Stimulated activated CD4-positive, alpha-beta T cell treated with anti-CD3 and anti-CD28 coated beads, Interleukin-2, amount 100 ng/mL, for 4 hours (primary cell): ENCODE measurements around the gene DNMT3B.
A peak's percentile ranks its signal among the peaks of the same experiment; 100 is the strongest.
"Not testable (repeated sequence)": the region's sequence is repeated elsewhere in the genome, so short reads cannot be mapped to it uniquely, and the experiment has no call there.

Experiments used
- DNase-seq: peaks from one replicate; pipeline ENCODE4 v3.0.0-alpha.2; 2020; ENCODE audit warnings: low read depth

The DNMT3B gene

DNA sequence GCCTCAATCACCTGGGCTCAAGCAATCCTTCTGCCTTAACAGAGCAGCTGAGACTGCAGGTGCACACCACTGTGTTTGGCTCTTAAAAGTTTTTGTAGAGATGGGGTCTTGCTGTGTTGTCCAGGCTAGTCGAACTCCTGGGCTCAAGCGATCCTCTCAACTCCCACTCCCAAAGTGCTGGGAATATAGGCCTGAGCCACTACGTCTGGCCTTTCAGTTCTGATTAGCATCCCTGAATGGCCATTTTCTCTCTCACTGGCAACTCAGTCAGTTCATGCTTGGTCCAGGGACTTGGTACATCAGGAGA, 28.5 kb downstream of the DNMT3B start:
- DNase-seq: no peak

- DNase-seq: no peak
These were observed 30.1 kb downstream of the DNMT3B start for GRCh38 chr20:32792316-32792715.

DNA sequence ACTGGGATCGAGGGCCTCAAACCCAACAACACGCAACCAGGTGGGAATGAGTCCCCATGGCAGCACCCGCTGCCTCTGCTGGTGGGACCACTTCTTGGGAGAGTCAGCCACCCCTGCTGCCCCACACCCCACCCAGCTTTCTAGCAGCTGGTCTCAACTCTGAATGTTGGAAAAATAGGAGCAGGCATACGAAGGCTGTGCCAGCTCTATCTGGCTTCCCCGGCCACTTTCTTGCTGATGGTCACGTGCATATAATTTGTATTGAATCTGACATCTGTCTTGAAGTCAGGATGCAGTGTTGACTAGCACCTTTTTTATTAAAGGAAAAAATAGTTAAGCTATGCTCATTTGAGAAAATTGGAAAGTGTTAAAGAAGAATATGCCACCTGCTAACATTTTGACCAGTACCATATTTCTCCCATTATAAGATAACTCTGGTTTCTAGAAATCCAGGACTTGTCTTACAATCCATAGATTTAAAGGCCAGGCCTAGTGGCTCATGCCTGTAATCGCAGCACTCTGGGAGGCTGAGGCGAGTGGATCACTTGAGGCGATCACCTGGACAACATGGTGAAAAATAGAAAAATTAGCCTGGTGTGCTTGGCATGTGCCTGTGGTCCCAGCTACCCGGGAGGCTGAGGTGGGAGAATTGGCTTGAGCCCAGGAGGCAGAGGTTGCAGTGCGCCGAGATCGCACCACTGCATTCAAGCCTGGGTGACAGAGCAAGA, 30.7 kb downstream of the DNMT3B start:
- no peak for DNase-seq

DNA sequence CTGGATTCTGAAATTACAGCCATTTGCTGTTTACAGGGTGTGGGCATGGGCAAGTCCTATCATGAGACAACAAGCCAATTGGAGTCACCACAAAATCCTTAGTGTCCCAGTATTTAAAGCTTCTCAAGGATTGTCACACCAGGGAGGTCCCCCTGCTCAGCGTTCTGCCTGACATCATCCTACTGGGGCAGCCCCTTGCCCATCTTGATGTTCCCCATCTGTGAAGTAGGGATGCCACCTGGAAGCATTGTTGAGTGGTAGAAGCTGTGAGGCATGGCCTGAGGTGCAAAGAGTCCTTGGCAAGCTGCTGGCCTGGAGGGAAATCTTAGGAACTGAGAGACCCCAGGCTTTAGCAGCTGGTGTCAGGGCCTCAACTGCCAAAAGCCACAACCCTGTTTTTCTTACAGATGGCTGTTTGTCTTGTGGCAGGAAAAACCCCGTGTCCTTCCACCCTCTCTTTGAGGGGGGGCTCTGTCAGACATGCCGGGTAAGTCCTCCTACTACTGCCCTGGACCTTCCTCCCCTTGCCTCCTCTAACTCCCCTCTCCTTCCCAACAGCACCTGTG, 34.3 kb downstream of the DNMT3B start:
- DNase-seq: no peak

GRCh38 chr20:32796981-32797451, 34.8 kb downstream of the DNMT3B start:
- DNase-seq: no peak

DNA sequence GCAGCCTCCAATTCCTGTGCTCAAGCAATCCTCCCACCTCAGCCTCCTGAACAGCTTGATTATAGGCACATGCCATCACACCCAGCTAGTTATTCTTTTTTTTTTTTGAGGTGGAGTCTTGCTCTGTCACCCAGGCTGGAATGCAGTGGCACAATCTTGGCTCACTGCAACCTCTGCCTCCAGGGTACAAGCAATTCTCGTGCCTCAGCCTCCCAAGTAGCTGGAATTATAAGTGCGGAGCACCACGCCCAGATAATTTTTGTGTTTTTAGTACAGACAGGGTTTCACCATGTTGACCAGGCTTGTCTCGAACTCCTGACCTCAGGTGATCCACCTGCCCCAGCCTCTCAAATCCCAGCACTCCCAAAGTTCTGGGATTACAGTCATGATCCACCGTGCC, 35.4 kb downstream of the DNMT3B start:
- not testable (repeated sequence) for DNase-seq

DNA sequence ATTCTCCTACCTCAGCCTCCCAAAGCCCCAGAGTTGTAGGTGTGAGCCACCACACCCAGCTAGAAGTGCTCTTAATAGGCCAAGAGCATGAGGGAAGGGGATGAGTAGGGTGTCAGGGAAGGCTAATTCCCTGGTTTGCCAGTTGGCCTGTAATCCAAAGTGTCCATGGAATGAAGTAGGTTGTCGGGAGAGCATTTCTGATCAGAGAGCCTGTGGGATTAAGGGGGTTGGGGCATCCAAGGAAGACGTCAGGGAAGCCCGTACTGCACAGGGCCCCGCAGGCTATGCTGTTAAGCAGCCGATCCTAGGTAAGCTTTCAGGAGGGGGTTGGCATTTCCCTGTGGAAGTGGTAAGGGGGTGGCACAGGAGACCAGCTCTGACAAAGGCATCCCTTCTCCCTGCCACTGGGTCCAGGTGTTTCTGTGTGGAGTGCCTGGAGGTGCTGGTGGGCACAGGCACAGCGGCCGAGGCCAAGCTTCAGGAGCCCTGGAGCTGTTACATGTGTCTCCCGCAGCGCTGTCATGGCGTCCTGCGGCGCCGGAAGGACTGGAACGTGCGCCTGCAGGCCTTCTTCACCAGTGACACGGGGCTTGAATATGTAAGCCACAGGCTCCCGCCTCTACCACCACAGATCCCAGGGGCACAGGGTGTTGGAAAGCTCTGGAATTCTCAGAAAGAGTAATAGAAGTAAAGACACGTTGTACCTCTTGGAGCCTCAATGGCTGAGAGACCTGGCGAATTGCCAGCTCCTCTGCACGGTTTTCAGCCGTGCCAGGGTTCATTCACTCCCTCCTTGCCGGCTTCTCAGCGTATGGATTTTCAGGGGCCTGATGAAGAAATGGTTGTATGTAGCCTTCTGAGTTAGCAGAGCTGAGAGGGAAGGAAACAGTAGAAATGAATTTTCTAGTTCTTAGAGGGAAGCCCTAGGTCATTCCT, 36.1 kb downstream of the DNMT3B start:
- no peak for DNase-seq

- DNase-seq: no peak
These were observed 40.9 kb downstream of the DNMT3B start for GRCh38 chr20:32803092-32803491.

DNA sequence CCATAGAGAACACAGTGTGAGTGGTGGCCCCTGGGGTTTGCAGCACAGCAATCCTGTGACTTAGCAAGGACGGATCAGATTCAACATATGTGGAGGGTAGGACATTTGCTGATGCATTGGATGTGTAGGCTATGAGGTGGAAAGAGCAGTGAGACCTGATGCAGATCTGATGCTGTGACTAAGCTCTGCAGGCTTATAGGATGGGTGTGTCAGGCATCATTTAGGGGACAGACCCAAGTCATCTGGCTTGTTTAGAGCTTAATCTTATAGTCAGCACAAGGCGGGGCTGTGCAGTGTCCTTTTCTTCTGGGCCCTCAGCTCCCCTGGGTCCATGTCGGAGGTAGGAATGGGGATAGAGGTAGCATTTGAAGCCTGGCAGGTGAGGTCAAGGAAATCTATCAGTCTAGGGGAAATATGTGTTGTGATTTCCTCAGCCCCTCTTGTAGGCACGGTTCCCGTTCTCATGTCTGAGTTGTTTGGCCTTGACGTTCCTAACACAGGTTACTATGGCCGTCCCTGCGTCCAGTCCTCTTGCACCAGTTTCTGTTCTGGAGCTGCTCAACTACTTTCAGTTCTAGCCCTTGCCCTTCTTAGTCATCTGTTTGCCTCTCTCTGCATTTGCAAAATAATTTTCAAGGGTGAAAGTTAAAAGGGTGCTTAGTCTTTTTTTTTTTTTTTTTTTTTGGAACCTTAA, 42.0 kb downstream of the DNMT3B start:
- DNase-seq: no peak

- no peak for DNase-seq
These were observed 42.6 kb downstream of the DNMT3B start for GRCh38 chr20:32804817-32805216.

- DNase-seq: no peak
These were observed 43.5 kb downstream of the DNMT3B start for GRCh38 chr20:32805721-32806120.

DNA sequence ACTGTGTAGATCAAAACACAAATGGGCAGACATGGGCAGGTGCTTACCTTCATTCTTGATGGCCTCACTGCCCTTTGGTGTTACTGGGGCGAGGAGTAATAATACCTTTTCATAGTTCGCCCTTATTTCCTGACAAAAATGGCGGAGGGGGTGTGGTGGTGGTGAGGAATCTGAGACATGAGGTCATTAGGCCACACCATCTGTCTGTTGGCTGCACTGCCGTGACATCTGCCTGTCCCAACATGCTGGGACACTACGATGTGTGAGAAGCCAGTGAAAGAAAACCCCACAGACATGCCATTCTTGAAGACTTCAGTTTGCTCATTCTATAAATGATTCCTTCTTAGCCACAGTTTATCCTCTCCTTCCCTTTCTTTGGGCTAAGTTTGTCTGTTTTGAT, 44.2 kb downstream of the DNMT3B start:
- DNase-seq: no peak

DNA sequence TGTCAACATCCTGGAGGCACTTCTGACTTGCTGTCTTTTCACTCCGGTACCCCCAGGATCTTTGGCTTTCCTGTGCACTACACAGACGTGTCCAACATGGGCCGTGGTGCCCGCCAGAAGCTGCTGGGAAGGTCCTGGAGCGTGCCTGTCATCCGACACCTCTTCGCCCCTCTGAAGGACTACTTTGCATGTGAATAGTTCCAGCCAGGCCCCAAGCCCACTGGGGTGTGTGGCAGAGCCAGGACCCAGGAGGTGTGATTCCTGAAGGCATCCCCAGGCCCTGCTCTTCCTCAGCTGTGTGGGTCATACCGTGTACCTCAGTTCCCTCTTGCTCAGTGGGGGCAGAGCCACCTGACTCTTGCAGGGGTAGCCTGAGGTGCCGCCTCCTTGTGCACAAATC, 45.5 kb downstream of the DNMT3B start:
- no peak for DNase-seq

DNA sequence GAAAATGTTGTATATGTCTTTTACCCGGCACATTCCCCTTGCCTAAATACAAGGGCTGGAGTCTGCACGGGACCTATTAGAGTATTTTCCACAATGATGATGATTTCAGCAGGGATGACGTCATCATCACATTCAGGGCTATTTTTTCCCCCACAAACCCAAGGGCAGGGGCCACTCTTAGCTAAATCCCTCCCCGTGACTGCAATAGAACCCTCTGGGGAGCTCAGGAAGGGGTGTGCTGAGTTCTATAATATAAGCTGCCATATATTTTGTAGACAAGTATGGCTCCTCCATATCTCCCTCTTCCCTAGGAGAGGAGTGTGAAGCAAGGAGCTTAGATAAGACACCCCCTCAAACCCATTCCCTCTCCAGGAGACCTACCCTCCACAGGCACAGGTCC, 46.3 kb downstream of the DNMT3B start:
- no peak for DNase-seq

DNA sequence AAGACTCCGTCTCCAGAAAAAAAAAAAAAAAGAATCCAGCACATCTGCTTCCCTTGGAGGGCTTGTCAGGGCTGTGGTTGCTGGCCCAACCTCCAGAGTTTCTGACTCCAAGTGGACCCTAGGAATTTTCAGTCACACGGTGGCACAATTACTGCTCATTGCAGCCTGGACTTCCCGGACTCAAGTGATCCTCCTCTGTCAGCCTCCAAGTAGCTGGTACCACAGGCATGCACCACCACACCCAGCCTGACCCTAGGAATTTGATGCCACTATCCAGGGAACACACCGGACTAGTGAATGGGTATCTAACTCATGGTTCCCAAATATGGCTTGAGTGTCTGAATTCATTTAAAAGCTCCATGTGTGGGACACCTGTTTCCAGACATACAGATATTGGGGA, 47.7 kb downstream of the DNMT3B start:
- no peak for DNase-seq

GRCh38 chr20:32810941-32811340, 48.8 kb downstream of the DNMT3B start:
- DNase-seq: no peak

DNA sequence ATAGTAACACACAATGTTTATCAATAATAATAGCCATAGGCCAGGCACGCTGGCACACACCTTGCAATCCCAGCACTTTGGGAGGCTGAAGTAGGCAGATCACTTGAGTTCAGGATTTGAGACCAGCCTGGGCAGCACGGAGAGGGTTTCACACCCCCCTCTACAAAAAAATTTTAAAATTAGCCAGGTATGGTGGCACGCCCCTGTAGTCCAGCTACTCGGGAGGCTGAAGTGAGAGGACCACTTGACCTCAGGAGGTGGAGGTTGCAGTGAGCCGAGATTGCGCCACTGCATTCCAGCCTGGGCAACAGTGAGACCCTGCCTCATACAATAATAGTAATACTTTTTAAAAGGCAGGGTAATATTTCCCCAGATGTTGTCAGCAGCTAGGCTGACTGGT, 49.7 kb downstream of the DNMT3B start:
- no peak for DNase-seq

- peak; percentile 81 for DNase-seq
These were observed 58.0 kb downstream of the DNMT3B start for GRCh38 chr20:32819992-32820697.

DNA sequence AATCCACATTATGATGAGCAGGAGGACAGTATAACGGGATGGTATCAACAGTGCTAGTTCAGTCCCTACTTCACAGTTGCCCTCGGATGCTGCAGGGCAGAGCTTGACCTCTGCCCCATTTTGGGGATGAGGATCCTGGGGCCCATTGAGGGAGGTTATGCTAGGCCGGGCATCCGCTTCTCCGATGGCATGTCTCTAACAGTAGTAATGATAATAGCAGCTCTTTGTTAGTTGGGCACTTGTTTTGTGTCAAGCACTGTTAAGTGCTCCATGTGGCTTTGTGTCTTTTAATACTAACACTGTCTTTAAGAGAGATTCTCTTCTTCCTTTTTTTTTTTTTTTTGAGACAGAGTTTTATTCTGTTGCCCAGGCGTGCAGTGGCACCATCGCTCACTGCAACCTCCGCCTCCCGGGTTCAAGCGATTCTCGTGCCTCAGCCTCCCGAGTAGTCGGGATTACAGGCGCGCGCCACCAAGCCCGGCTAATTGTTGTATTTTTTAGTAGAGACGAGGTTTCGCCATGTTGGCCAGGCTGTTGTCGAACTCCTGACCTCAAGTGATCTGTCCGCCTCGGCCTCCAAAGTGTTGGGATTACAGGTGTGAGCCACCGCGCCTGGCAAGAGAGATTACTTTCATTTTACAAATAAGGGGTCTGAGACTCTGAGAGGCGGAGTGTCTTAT, 58.7 kb downstream of the DNMT3B start:
- DNase-seq: no peak

DNA sequence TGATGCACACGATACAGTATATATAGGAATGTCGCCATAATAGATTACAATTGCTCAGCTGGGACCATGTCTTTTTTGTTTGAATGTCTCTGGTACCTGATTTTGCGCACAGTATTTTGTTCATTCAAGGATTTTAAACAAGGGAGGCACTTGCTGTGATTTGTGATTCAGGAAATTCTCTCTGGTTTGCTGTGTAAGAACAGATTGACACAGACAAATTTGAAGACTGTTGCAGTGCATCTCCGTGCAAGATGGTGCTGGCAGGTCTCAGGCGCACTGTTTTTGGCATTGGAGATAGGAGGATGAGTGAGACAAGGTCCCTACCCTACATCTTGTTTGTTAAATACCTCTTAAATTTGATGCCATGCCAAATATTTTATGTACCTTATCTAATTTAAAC, 60.0 kb downstream of the DNMT3B start:
- DNase-seq: no peak

DNA sequence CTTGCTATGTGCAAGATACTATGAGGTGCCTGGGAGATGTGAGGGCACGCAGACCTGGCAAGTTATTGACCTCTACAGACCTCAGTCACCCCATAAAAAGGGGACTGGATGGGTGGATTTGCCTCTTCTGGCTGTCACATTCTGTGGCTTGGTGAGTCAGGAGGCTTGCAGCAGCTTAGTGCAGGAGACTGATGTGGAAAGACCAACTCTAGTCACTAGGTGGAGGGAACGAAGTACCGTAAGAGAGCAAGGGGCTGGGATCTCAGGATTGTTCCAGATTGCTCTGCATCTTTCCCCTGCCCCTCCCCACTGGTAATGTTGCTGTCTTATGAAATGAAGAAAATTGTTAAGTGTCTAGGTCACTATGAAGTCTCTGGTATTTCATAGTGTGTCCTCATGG, 60.9 kb downstream of the DNMT3B start:
- DNase-seq: peak; percentile 9
